NCI-H1092 (cell line): ENCODE results near the gene GAGE12H.
"Not testable (repeated sequence)": the region's sequence is repeated elsewhere in the genome, so short reads cannot be mapped to it uniquely, and the experiment has no call there.

Experiments
- DNase-seq: peaks from one replicate; lab custom pipeline; 2025; lab: John Stamatoyannopoulos, UW

Gene GAGE12H

GRCh38 chrX:49579649-49580048 lies at the start of gene GAGE12H:
Gene GAGE12H (plus strand): TSS chrX:49579949. CDS start chrX:49581104, 1,155 bp downstream.
- DNase-seq, result not testable (repeated sequence)

GRCh38 chrX:49531877-49532276 lies 47.9 kb upstream of the GAGE12H start, which contains the start of gene GAGE12C:
Gene GAGE12C (plus strand): TSS chrX:49532177. CDS start chrX:49533332, 1,155 bp downstream.
- DNase-seq, result not testable (repeated sequence)

GRCh38 chrX:49541433-49541832 lies 38.3 kb upstream of the GAGE12H start, which contains the start of gene GAGE12D:
Gene GAGE12D (plus strand): TSS chrX:49541733. CDS start chrX:49542888, 1,155 bp downstream.
- DNase-seq, result not testable (repeated sequence)

GRCh38 chrX:49550989-49551388 lies 28.8 kb upstream of the GAGE12H start, which contains the start of gene GAGE12E:
Gene GAGE12E (plus strand): TSS chrX:49551289. CDS start chrX:49552444, 1,155 bp downstream.
- not testable (repeated sequence) for DNase-seq

- not testable (repeated sequence) for DNase-seq
These were observed 19.2 kb upstream of the GAGE12H start, which contains the start of gene GAGE12F for GRCh38 chrX:49560542-49560941. Gene GAGE12F (plus strand): TSS chrX:49560842. CDS start chrX:49561997, 1,155 bp downstream.

- DNase-seq, result not testable (repeated sequence)
These were observed 11.0 kb upstream of the GAGE12H start for GRCh38 chrX:49568728-49569127.

- not testable (repeated sequence) for DNase-seq
These were observed 10.6 kb upstream of the GAGE12H start for GRCh38 chrX:49569152-49569551.

- DNase-seq, result not testable (repeated sequence)
These were observed 9.6 kb upstream of the GAGE12H start, which contains the start of gene GAGE12G for GRCh38 chrX:49570100-49570499. Gene GAGE12G (plus strand): TSS chrX:49570400. CDS start chrX:49571555, 1,155 bp downstream.

- DNase-seq, result not testable (repeated sequence)
These were observed 9.4 kb downstream of the GAGE12H start, which contains the start of gene GAGE2A for GRCh38 chrX:49589196-49589595. Gene GAGE2A (plus strand): TSS chrX:49589496. CDS start chrX:49590651, 1,155 bp downstream.

- not testable (repeated sequence) for DNase-seq
These were observed 10.2 kb downstream of the GAGE12H start for GRCh38 chrX:49589769-49590478.

- DNase-seq, result not testable (repeated sequence)
These were observed 10.7 kb downstream of the GAGE12H start for GRCh38 chrX:49590488-49590887.

GRCh38 chrX:49598720-49599119 lies 19.0 kb downstream of the GAGE12H start, which contains the start of gene GAGE1:
Gene GAGE1 (plus strand): TSS chrX:49599020. CDS start chrX:49600175, 1,155 bp downstream.
- not testable (repeated sequence) for DNase-seq

- DNase-seq, result no peak
These were observed 31.1 kb downstream of the GAGE12H start for GRCh38 chrX:49610718-49611310.

- DNase-seq, result no peak
These were observed 38.8 kb downstream of the GAGE12H start for GRCh38 chrX:49618574-49618973.

- DNase-seq, result no peak
These were observed 47.5 kb downstream of the GAGE12H start for GRCh38 chrX:49627086-49627777.
